GM12875 (cell line): ENCODE data around the gene ZNF574.
"Not testable (repeated sequence)": the region's sequence is repeated elsewhere in the genome, so short reads cannot be mapped to it uniquely, and the experiment has no call there.

Experiments
- H3K4me3 ChIP-seq: one replicate; pipeline ENCODE4 v1.5.1; 2011; ENCODE audit warnings: low read depth, low read length, control low read depth
- TF ChIP-seq, protein P1 (sequence below): IDR thresholded peaks from 2 replicates; pipeline ENCODE4 v1.5.1; 2011; ENCODE audit warnings: low read depth, mild to moderate bottlenecking, control low read depth, inconsistent platforms, low read length, moderate library complexity, borderline replicate concordance; ENCODE audit not compliant: insufficient read depth

The ZNF574 gene

DNA sequence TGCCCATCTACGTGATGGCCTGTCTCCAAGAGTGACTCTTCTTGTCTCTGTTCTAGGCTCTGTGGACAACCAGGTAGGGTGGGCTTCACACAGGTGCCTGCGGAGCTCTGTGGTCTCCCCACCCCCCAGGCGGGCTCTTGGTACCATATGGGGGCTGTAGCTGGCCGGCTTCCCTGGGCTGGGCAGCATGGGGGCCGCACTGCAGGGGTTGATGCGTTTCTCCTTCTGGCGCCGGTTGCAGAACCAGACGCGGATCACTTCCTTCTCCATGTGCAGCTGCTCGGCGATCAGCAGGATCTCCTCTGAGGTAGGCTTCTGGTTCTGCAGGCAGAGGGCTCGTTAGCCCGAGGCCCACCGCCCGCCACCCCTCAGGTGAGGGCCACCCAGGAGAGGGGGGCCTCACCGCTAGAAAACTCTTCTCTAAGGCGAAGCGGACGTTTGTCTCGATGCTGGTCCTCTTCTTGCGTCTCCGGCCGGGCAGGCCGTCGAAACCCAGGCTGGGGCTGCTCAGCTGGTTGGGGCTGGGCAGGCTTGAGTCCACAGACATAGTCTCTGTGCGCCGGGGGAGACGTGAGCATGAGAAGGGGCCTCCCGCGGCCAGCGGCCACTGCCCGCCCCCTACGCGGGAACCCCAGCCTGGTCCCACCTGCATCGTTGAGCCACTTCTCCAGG lies 19.3 kb downstream of the ZNF574 start:
- TF ChIP-seq, protein P1, sequence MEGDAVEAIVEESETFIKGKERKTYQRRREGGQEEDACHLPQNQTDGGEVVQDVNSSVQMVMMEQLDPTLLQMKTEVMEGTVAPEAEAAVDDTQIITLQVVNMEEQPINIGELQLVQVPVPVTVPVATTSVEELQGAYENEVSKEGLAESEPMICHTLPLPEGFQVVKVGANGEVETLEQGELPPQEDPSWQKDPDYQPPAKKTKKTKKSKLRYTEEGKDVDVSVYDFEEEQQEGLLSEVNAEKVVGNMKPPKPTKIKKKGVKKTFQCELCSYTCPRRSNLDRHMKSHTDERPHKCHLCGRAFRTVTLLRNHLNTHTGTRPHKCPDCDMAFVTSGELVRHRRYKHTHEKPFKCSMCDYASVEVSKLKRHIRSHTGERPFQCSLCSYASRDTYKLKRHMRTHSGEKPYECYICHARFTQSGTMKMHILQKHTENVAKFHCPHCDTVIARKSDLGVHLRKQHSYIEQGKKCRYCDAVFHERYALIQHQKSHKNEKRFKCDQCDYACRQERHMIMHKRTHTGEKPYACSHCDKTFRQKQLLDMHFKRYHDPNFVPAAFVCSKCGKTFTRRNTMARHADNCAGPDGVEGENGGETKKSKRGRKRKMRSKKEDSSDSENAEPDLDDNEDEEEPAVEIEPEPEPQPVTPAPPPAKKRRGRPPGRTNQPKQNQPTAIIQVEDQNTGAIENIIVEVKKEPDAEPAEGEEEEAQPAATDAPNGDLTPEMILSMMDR, result no peak
- no peak overlapping the region for H3K4me3 ChIP-seq

DNA sequence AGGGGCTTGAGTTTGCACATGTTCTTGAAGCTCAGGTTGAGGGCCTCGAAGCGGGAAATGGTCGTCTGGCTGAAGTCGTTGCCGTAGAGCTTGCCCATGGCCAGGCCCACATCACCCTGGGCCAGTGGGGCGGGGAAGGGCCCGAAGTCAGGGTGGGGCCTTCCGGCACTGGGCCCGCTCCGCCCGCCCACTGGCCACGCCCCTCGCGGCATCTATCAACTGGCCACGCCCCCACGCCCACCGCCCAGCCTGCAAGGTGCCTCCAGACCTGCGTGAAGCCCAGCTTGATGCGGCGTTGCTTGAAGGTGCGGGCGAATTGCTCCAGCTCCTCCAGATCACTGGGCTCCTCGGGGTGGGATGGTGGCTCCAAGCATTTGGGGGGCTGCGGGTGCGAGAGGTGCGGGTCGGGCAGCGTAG lies 19.9 kb downstream of the ZNF574 start:
- H3K4me3 ChIP-seq, result no peak overlapping the region
- TF ChIP-seq, protein P1, result no peak

GRCh38 chr19:42096255-42096837 lies 20.4 kb downstream of the ZNF574 start:
- H3K4me3 ChIP-seq, result no peak overlapping the region
- TF ChIP-seq, protein P1, result no peak

DNA sequence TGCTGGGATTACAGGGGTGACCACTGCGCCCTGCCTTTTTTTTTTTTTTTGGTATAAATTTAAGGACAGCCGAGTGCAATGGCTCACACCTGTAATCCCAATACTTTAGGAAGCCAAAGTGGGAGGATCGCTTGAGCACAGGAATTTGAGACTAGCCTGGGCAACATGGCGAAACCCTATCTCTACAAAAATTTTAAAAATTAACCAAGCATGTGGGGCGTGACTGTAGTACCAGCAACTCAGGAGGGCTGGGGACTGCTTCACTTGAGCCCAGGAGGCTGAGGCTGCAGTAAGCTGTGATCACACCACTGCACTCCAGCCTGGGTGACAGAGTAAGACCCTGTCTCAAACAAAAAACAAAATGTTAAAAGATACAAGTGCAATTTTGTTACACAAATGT lies 21.5 kb downstream of the ZNF574 start:
- no peak overlapping the region for H3K4me3 ChIP-seq
- TF ChIP-seq, protein P1, result no peak

- H3K4me3 ChIP-seq, result no peak overlapping the region
- TF ChIP-seq, protein P1, result no peak
These were observed 22.8 kb downstream of the ZNF574 start for GRCh38 chr19:42098781-42099180.

DNA sequence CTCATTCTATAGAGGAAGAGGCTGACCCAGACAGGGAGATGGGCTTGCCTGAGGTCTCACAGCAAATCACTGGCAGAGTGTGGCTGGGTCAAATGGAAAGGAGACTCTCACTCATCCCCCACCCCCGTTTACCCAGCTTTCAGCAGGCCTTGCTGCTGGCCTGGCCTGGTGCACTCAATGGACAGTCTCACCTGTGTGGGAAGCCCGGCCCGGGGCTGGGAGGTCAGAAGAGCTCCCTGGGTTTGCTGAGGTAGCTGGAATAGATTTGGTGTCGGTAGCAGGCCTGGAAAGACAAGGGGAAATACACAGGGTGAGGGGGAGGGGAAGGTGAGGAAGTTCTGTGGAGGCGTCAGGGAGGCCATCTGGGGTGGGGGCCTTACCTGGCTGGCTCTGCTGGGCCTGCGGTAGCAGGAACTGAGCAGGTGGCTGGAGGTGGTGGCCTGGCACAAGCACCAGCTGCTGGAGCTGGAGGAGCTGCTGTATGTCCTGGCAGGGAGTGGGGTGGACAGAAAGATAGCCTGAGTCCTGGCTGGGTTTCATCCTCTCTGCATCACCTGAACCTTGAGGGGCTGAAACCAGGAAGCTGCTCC lies 23.5 kb downstream of the ZNF574 start:
- H3K4me3 ChIP-seq, result no peak overlapping the region
- TF ChIP-seq, protein P1, result no peak

DNA sequence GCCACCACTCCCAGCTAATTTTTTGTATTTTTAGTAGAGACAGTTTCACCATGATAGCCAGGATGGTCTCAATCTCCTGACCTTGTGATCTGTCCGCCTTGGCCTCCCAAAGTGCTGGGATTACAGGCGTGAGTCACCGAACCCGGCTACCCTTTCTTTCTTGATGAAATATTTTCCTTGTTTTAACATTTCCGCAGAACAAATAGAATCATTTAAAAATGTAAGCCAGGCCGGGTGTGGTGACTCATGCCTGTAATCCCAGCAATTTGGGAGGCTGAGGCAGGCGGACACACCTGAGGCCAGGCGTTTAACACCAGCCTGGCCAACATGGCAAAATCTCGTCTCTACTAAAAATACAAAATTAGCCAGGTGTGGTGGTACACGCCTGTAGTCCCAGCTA lies 24.3 kb downstream of the ZNF574 start:
- not testable (repeated sequence) for H3K4me3 ChIP-seq
